WTC11 (cell line): Measurements from ENCODE around the gene ANKRD26. TPM values are rescaled to one million over a fixed set of nuclear protein-coding genes. Genes with fewer than 3 reads are reported as not detected.

Source experiments
- ATAC-seq: fragments of 200-7000 bp; cut with Tn5 transposase; 2 replicates; pipeline ENCODE4 v1.10.0; 2021; ENCODE audit warnings: mild to moderate bottlenecking, moderate library complexity
- CTCF ChIA-PET: fragments of 300-600 bp; sonication (Branson Sonifier 250); formaldehyde crosslinking; loops from one replicate; lab custom pipeline; 2021; ENCODE audit warnings: antibody characterized with exemption; lab: Charles Lee
- POLR2A ChIA-PET: fragments of 350-600 bp; sonication (Branson Sonifier 250); formaldehyde crosslinking; loops from one replicate; lab custom pipeline; 2021; ENCODE audit warnings: antibody characterized with exemption; lab: Charles Lee
- DNase-seq: peaks from one replicate; pipeline ENCODE4 v3.0.0; 2021; ENCODE audit warnings: low spot score
- H3K27ac Mint-ChIP-seq: 2 replicates; pipeline ENCODE4 v1.8.0; 2021; ENCODE audit warnings: mixed read lengths
- H3K27me3 Mint-ChIP-seq: 2 replicates; pipeline ENCODE4 v1.8.0; 2021; ENCODE audit warnings: low read depth, mild to moderate bottlenecking, moderate library complexity, mixed read lengths
- H3K36me3 Mint-ChIP-seq: 2 replicates; pipeline ENCODE4 v1.8.0; 2021; ENCODE audit warnings: mixed read lengths
- H3K4me1 Mint-ChIP-seq: 2 replicates; pipeline ENCODE4 v1.8.0; 2022; ENCODE audit warnings: mixed read lengths
- H3K4me3 Mint-ChIP-seq: 2 replicates; pipeline ENCODE4 v1.8.0; 2021; ENCODE audit warnings: mild to moderate bottlenecking, moderate library complexity, mixed read lengths
- H3K9me3 Mint-ChIP-seq: 2 replicates; pipeline ENCODE4 v1.8.0; 2021; ENCODE audit warnings: mixed read lengths
- ATF3 ChIP-seq: sonication (generic); formaldehyde crosslinking; conservative IDR thresholded peaks from 2 replicates; pipeline ENCODE4 v1.8.1; 2022; ENCODE audit warnings: mild to moderate bottlenecking, missing genetic modification reagents
- CBFB ChIP-seq: sonication (generic); formaldehyde crosslinking; IDR thresholded peaks from 2 replicates; pipeline ENCODE4 v1.8.1; 2022; ENCODE audit warnings: mild to moderate bottlenecking, low read depth, missing genetic modification reagents
- CREM ChIP-seq: sonication (generic); formaldehyde crosslinking; IDR thresholded peaks from 2 replicates; pipeline ENCODE4 v1.8.1; 2022; ENCODE audit warnings: mild to moderate bottlenecking, missing genetic modification reagents, moderate library complexity
- EMX1 ChIP-seq: fragments of 250-450 bp; sonication (Bioruptor Pico); IDR thresholded peaks from 2 replicates; pipeline ENCODE4 v1.8.0; 2021; ENCODE audit warnings: mild to moderate bottlenecking
- FOXK1 ChIP-seq: sonication (generic); formaldehyde crosslinking; IDR thresholded peaks from 2 replicates; pipeline ENCODE4 v1.8.0; 2022; ENCODE audit warnings: mild to moderate bottlenecking, moderate library complexity, missing genetic modification reagents
- FOXP1 ChIP-seq: sonication (generic); formaldehyde crosslinking; IDR thresholded peaks from 2 replicates; pipeline ENCODE4 v1.8.0; 2022; ENCODE audit warnings: missing genetic modification reagents, mild to moderate bottlenecking, moderate library complexity, borderline replicate concordance
- IRF1 ChIP-seq: sonication (generic); formaldehyde crosslinking; IDR thresholded peaks from 2 replicates; pipeline ENCODE4 v1.8.0; 2023; ENCODE audit warnings: missing genetic modification reagents
- MAX ChIP-seq: sonication (generic); formaldehyde crosslinking; IDR thresholded peaks from 2 replicates; pipeline ENCODE4 v1.8.0; 2022; ENCODE audit warnings: mild to moderate bottlenecking, missing genetic modification reagents
- NR1H2 ChIP-seq: sonication (generic); formaldehyde crosslinking; IDR thresholded peaks from 2 replicates; pipeline ENCODE4 v1.9.0; 2021; ENCODE audit warnings: mild to moderate bottlenecking, moderate library complexity, missing genetic modification reagents
- PRRX2 ChIP-seq: fragments of 250-450 bp; sonication (Bioruptor Pico); IDR thresholded peaks from 2 replicates; pipeline ENCODE4 v1.8.0; 2021; ENCODE audit warnings: mild to moderate bottlenecking
- RORB ChIP-seq: fragments of 250-450 bp; sonication (Bioruptor Pico); IDR thresholded peaks from 2 replicates; pipeline ENCODE4 v1.9.0; 2021; ENCODE audit warnings: mild to moderate bottlenecking
- SP1 ChIP-seq: sonication (generic); formaldehyde crosslinking; conservative IDR thresholded peaks from 2 replicates; pipeline ENCODE4 v1.8.1; 2022; ENCODE audit warnings: missing genetic modification reagents
- TCF7 ChIP-seq: sonication (generic); formaldehyde crosslinking; IDR thresholded peaks from 2 replicates; pipeline ENCODE4 v1.8.0; 2022; ENCODE audit warnings: mild to moderate bottlenecking, low read depth, missing genetic modification reagents, moderate library complexity
- TEAD4 ChIP-seq: sonication (generic); formaldehyde crosslinking; IDR thresholded peaks from 2 replicates; pipeline ENCODE4 v1.8.0; 2022; ENCODE audit warnings: mild to moderate bottlenecking, missing genetic modification reagents
- ZBTB43 ChIP-seq: sonication (generic); formaldehyde crosslinking; IDR thresholded peaks from 2 replicates; pipeline ENCODE4 v1.8.1; 2023; ENCODE audit warnings: mild to moderate bottlenecking, missing genetic modification reagents
- ZMAT4 ChIP-seq: fragments of 250-450 bp; sonication (Bioruptor Pico); IDR thresholded peaks from 2 replicates; pipeline ENCODE4 v1.9.0; 2021; ENCODE audit warnings: mild to moderate bottlenecking
- ZNF121 ChIP-seq: sonication (generic); formaldehyde crosslinking; IDR thresholded peaks from 2 replicates; pipeline ENCODE4 v1.8.0; 2023; ENCODE audit warnings: missing genetic modification reagents
- ZNF232 ChIP-seq: sonication (generic); formaldehyde crosslinking; IDR thresholded peaks from 2 replicates; pipeline ENCODE4 v1.8.0; 2022; ENCODE audit warnings: mild to moderate bottlenecking, missing genetic modification reagents
- ZNF263 ChIP-seq: sonication (generic); formaldehyde crosslinking; IDR thresholded peaks from 2 replicates; pipeline ENCODE4 v1.8.1; 2022; ENCODE audit warnings: low read depth, mild to moderate bottlenecking, moderate library complexity, missing genetic modification reagents
- ZNF423 ChIP-seq: fragments of 250-450 bp; sonication (Bioruptor Pico); IDR thresholded peaks from 2 replicates; pipeline ENCODE4 v2.1.2; 2022; ENCODE audit warnings: mild to moderate bottlenecking, moderate library complexity
- total RNA-seq: library from RNA; stranded (reverse); gene quantifications from 3 replicates; pipeline ENCODE4 v1.2.3, GENCODE V29; 2021
- TF ChIP-seq, protein P1 (sequence below): sonication (generic); formaldehyde crosslinking; IDR thresholded peaks from 2 replicates; pipeline ENCODE4 v1.8.0; 2023; ENCODE audit warnings: mild to moderate bottlenecking, missing genetic modification reagents
- TF ChIP-seq, protein P2 (sequence below): sonication (generic); formaldehyde crosslinking; IDR thresholded peaks from 2 replicates; pipeline ENCODE4 v1.8.0; 2022; ENCODE audit warnings: mild to moderate bottlenecking, missing genetic modification reagents
- TF ChIP-seq, protein P3 (sequence below): sonication (generic); formaldehyde crosslinking; IDR thresholded peaks from 2 replicates; pipeline ENCODE4 v1.8.0; 2023; ENCODE audit warnings: missing genetic modification reagents, mild to moderate bottlenecking, borderline replicate concordance
- TF ChIP-seq, protein P4 (sequence below): sonication (generic); formaldehyde crosslinking; IDR thresholded peaks from 2 replicates; pipeline ENCODE4 v1.8.0; 2022; ENCODE audit warnings: mild to moderate bottlenecking, missing genetic modification reagents

The ANKRD26 gene
- total RNA-seq, 1 experiment from 2014 or later = 7.3 TPM

- TF ChIP-seq TCF7 (CRISPR knock-in tag) = no peak
- TF ChIP-seq, protein P1, sequence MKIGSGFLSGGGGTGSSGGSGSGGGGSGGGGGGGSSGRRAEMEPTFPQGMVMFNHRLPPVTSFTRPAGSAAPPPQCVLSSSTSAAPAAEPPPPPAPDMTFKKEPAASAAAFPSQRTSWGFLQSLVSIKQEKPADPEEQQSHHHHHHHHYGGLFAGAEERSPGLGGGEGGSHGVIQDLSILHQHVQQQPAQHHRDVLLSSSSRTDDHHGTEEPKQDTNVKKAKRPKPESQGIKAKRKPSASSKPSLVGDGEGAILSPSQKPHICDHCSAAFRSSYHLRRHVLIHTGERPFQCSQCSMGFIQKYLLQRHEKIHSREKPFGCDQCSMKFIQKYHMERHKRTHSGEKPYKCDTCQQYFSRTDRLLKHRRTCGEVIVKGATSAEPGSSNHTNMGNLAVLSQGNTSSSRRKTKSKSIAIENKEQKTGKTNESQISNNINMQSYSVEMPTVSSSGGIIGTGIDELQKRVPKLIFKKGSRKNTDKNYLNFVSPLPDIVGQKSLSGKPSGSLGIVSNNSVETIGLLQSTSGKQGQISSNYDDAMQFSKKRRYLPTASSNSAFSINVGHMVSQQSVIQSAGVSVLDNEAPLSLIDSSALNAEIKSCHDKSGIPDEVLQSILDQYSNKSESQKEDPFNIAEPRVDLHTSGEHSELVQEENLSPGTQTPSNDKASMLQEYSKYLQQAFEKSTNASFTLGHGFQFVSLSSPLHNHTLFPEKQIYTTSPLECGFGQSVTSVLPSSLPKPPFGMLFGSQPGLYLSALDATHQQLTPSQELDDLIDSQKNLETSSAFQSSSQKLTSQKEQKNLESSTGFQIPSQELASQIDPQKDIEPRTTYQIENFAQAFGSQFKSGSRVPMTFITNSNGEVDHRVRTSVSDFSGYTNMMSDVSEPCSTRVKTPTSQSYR = no peak
- TF ChIP-seq EMX1 (CRISPR knock-in tag) = no peak
- TF ChIP-seq, protein P2, sequence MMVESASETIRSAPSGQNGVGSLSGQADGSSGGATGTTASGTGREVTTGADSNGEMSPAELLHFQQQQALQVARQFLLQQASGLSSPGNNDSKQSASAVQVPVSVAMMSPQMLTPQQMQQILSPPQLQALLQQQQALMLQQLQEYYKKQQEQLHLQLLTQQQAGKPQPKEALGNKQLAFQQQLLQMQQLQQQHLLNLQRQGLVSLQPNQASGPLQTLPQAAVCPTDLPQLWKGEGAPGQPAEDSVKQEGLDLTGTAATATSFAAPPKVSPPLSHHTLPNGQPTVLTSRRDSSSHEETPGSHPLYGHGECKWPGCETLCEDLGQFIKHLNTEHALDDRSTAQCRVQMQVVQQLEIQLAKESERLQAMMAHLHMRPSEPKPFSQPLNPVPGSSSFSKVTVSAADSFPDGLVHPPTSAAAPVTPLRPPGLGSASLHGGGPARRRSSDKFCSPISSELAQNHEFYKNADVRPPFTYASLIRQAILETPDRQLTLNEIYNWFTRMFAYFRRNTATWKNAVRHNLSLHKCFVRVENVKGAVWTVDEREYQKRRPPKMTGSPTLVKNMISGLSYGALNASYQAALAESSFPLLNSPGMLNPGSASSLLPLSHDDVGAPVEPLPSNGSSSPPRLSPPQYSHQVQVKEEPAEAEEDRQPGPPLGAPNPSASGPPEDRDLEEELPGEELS (CRISPR knock-in tag) = no peak
- TF ChIP-seq IRF1 (CRISPR knock-in tag) = no peak
- TF ChIP-seq, protein P3, sequence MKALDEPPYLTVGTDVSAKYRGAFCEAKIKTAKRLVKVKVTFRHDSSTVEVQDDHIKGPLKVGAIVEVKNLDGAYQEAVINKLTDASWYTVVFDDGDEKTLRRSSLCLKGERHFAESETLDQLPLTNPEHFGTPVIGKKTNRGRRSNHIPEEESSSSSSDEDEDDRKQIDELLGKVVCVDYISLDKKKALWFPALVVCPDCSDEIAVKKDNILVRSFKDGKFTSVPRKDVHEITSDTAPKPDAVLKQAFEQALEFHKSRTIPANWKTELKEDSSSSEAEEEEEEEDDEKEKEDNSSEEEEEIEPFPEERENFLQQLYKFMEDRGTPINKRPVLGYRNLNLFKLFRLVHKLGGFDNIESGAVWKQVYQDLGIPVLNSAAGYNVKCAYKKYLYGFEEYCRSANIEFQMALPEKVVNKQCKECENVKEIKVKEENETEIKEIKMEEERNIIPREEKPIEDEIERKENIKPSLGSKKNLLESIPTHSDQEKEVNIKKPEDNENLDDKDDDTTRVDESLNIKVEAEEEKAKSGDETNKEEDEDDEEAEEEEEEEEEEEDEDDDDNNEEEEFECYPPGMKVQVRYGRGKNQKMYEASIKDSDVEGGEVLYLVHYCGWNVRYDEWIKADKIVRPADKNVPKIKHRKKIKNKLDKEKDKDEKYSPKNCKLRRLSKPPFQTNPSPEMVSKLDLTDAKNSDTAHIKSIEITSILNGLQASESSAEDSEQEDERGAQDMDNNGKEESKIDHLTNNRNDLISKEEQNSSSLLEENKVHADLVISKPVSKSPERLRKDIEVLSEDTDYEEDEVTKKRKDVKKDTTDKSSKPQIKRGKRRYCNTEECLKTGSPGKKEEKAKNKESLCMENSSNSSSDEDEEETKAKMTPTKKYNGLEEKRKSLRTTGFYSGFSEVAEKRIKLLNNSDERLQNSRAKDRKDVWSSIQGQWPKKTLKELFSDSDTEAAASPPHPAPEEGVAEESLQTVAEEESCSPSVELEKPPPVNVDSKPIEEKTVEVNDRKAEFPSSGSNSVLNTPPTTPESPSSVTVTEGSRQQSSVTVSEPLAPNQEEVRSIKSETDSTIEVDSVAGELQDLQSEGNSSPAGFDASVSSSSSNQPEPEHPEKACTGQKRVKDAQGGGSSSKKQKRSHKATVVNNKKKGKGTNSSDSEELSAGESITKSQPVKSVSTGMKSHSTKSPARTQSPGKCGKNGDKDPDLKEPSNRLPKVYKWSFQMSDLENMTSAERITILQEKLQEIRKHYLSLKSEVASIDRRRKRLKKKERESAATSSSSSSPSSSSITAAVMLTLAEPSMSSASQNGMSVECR (CRISPR knock-in tag) = no peak
- TF ChIP-seq ZNF121 (CRISPR knock-in tag) = no peak
- TF ChIP-seq ZNF232 (CRISPR knock-in tag) = no peak
- no peak for TF ChIP-seq CREM
- TF ChIP-seq FOXP1 (CRISPR knock-in tag) = no peak
- no peak for TF ChIP-seq PRRX2 (CRISPR knock-in tag)
- TF ChIP-seq MAX = no peak
- no peak for TF ChIP-seq TEAD4 (CRISPR knock-in tag)
- no peak for TF ChIP-seq NR1H2 (CRISPR knock-in tag)
- TF ChIP-seq ZMAT4 (CRISPR knock-in tag) = no peak
Measured at GRCh38 chr10:26962835-26963234, 137.5 kb downstream of the ANKRD26 start (continued).

DNA sequence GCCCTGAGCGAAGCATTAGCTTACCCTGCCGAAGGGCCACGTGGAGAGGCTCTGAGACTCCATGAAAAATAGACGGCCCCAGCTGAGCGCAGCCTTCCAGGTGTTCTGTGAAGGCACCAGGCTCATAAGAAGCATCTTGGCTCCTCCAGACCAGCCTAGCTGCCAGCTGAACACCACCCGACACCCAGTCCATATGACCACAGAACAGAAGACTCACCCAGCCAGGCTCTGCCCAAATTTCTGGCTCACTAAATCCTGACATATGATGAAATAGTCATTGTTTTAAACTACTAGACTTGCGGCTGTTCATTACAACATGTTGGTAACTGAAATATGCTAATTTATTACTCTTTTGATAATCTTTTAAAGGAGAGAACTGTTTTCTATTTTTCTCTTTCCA, 140.0 kb downstream of the ANKRD26 start:
- H3K9me3 Mint-ChIP-seq = no peaks in the 10 kb centered on the region
- no peaks in the 10 kb centered on the region for H3K36me3 Mint-ChIP-seq
- no peak overlapping the region for H3K27ac Mint-ChIP-seq
- DNase-seq = no peak
- POLR2A ChIA-PET = no interaction called here
- CTCF ChIA-PET = interaction anchor here (0.6 to 0.7 kb wide), 2 partner anchors 55 to 78 kb away, joined by 3 read pairs; no protein-coding TSS in a partner anchor
- no peaks in the 10 kb centered on the region for H3K27me3 Mint-ChIP-seq
- H3K4me1 Mint-ChIP-seq = no peaks in the 10 kb centered on the region
- no peak for ATAC-seq
- H3K4me3 Mint-ChIP-seq = no peak overlapping the region
- no peak for TF ChIP-seq ATF3
- no peak for TF ChIP-seq SP1 (CRISPR knock-in tag)
- no peak for TF ChIP-seq IRF1 (CRISPR knock-in tag)
- TF ChIP-seq RORB (CRISPR knock-in tag) = no peak
- TF ChIP-seq ZBTB43 (CRISPR knock-in tag) = no peak
- no peak for TF ChIP-seq FOXP1 (CRISPR knock-in tag)
- no peak for TF ChIP-seq ZNF423 (CRISPR knock-in tag)
- TF ChIP-seq, protein P4, sequence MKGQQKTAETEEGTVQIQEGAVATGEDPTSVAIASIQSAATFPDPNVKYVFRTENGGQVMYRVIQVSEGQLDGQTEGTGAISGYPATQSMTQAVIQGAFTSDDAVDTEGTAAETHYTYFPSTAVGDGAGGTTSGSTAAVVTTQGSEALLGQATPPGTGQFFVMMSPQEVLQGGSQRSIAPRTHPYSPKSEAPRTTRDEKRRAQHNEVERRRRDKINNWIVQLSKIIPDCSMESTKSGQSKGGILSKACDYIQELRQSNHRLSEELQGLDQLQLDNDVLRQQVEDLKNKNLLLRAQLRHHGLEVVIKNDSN (CRISPR knock-in tag) = no peak
- TF ChIP-seq CBFB (CRISPR knock-in tag) = no peak
- TF ChIP-seq EMX1 (CRISPR knock-in tag) = no peak
- TF ChIP-seq FOXK1 (CRISPR knock-in tag) = no peak
- TF ChIP-seq ZNF263 (CRISPR knock-in tag) = no peak
